T-helper 22 cell (primary cell): ENCODE measurements around the gene MAP3K2.
"Not testable (repeated sequence)": the region's sequence is repeated elsewhere in the genome, so short reads cannot be mapped to it uniquely, and the experiment has no call there.

Source experiments
- DNase-seq: peaks from one replicate; pipeline ENCODE4 v3.0.0-alpha.2; 2020; ENCODE audit warnings: low read depth

MAP3K2 gene

GRCh38 chr2:127420039-127420864, 32.5 kb upstream of the MAP3K2 start:
- no peak for DNase-seq

- no peak for DNase-seq
Observed at GRCh38 chr2:127419448-127420038, 31.8 kb upstream of the MAP3K2 start.

- DNase-seq: no peak
Observed at GRCh38 chr2:127419112-127419430, 31.3 kb upstream of the MAP3K2 start.

- DNase-seq: no peak
Observed at GRCh38 chr2:127418300-127419111, 30.7 kb upstream of the MAP3K2 start, which contains the start of gene PROC. TSS of gene PROC (plus strand) at chr2:127418427. CDS start at chr2:127419943, 1,516 bp downstream.

- DNase-seq: no peak
Observed at GRCh38 chr2:127417406-127417805, 29.6 kb upstream of the MAP3K2 start.

GRCh38 chr2:127416506-127417001, 28.8 kb upstream of the MAP3K2 start:
- DNase-seq: no peak

- DNase-seq: peak; percentile 81
Observed at GRCh38 chr2:127415593-127416505, 28.1 kb upstream of the MAP3K2 start.

GRCh38 chr2:127414638-127415592, 27.1 kb upstream of the MAP3K2 start:
- DNase-seq: no peak

GRCh38 chr2:127413782-127414637, 26.2 kb upstream of the MAP3K2 start:
- DNase-seq: no peak

GRCh38 chr2:127413200-127413599, 25.4 kb upstream of the MAP3K2 start:
- no peak for DNase-seq

- DNase-seq: no peak
Observed at GRCh38 chr2:127411653-127412369, 24.0 kb upstream of the MAP3K2 start.

- DNase-seq: no peak
Observed at GRCh38 chr2:127410871-127411652, 23.3 kb upstream of the MAP3K2 start.

GRCh38 chr2:127409716-127410115, 21.9 kb upstream of the MAP3K2 start:
- not testable (repeated sequence) for DNase-seq

GRCh38 chr2:127408807-127409099, 21.0 kb upstream of the MAP3K2 start:
- no peak for DNase-seq

- peak; percentile 91 for DNase-seq
Observed at GRCh38 chr2:127408004-127408806, 20.4 kb upstream of the MAP3K2 start.

GRCh38 chr2:127407661-127408003, 19.9 kb upstream of the MAP3K2 start:
- DNase-seq: no peak

GRCh38 chr2:127407091-127407490, 19.3 kb upstream of the MAP3K2 start:
- no peak for DNase-seq
